22Rv1 (cell line): ENCODE results near the gene RBMS3.
"Not testable (repeated sequence)": the region's sequence is repeated elsewhere in the genome, so short reads cannot be mapped to it uniquely, and the experiment has no call there.

Experiments
- CTCF ChIP-seq: fragments of 450-650 bp; IDR thresholded peaks from 2 replicates; pipeline ENCODE4 v1.5.1; 2017; ENCODE audit warnings: mild to moderate bottlenecking
- ZFX ChIP-seq: fragments of 450-650 bp; IDR thresholded peaks from 2 replicates; pipeline ENCODE4 v1.6.1; 2017; ENCODE audit warnings: antibody characterized with exemption, borderline replicate concordance

GRCh38 chr3:29670476-29670875, 389.6 kb downstream of the RBMS3 start:
- not testable (repeated sequence) for TF ChIP-seq CTCF, ZFX
